Limb (tissue), 2 donors: ENCODE measurements around the gene PALB2.
"Not testable (repeated sequence)": the region's sequence is repeated elsewhere in the genome, so short reads cannot be mapped to it uniquely, and the experiment has no call there.

ENCODE experiments used
- DNase-seq, 2 donors: peaks; one replicate each; pipeline ENCODE4 v3.0.0-alpha.2; 2016; ENCODE audit errors: extremely low spot score in 2 of 2

Gene PALB2

DNA sequence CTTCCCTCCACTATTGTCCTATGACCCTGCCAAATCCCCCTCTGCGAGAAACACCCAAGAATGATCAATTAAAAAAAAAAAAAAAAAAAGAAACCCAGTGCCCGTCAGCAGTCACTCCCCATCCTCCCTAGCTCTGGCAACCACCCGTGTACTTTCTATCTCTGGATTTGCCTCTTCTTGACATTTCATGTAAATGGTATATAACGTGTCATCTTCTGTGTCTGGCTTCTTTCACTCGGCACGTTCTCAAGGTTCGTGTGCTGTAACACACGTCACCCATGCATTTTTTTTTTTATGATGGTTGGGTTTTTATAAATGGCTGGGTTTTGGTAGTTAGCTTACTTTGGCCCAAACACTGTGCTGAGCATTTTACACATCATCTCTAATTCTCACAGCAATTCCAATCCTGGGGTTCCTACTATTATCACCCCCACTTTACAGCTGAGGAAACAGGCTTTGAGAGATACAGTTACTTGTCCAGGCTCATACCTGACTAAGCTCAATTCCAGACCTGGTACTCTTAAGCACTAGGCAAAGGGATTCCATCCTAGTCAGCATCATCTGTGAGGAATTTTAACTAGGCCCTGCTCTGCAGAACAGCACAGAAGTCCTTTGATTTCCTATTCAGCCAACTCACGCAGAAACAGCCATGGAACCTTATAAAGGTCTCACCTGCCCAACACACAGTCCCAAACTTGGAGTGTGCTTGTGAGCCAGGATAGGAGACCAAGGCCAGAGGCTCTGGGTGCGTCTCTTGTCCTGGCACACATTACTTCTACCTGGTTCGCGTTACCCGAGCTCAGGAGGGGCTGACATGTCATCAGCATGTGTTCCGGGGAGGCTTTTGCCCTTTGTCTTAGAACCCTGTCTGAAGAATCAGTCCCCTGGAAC lies 56.7 kb downstream of the PALB2 start:
- DNase-seq = no peak

DNA sequence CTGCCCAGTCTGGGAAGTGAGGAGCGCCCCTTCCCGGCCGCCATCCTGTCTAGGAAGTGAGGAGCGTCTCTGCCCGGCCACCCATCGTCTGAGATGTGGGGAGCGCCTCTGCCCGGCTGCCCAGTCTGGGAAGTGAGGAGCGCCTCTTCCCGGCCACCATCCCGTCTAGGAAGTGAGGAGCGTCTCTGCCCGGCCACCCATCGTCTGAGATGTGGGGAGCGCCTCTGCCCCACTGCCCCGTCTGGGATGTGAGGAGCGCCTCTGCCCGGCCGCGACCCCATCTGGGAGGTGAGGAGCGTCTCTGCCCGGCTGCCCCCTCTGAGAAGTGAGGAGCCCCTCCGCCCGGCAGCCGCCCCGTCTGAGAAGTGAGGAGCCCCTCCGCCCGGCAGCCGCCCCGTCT lies 57.8 kb downstream of the PALB2 start:
- not testable (repeated sequence) for DNase-seq

DNA sequence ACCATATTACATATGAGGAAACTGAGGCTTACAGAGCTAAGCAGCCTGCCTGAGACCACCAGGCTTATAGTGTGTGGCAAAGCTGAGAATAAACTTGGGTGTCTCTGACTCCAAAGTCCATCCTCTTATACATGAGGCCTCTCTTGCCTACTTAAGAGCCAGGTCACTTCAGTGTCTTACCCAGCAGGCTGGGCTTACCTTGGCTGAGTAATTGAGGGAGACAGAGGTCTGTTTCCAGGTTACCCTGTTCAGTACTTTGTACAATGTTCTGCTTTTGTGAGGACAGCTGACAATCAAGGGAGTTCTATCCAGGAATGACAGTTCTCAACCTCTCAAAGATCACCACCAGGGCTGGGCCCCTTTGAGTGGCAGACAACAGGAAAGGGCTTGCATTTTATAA lies 59.3 kb downstream of the PALB2 start:
- no peak for DNase-seq

DNA sequence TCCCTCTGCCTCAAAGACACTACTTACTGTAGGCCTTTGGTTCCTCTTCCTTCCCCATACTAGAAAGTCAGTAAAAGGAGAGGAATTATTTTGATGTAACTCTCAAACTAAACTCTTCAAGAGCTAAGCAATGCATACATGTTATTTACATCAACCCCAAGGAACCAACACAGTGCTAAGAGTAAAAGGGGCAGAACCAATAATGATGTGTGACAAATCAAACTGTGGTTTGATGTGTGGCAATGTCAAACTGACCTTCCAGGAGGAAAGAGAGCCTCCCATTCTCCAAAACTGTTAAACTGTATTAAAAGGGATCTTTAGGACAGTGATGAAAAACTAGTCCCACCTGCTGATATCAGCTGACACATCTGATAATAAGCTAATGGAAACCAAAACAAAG lies 60.7 kb downstream of the PALB2 start:
- no peak for DNase-seq

DNA sequence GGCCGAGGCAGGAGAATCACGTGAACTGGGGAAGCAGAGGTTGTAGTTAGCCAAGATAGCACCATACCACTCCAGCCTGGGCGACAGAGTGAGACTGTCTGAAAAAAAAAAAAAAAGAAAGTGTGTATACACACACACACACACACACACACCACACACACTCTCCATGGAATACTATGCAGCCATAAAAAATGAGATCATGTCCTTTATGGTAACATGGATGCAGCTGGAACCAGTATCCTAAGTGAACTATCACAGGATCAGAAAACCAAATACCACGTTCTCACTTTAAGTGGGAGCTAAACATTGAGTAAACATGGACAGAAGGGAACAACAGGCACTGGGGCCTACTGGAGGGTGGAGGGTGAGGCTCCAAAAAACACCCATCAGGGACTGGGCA lies 61.7 kb downstream of the PALB2 start:
- DNase-seq = no peak

DNA sequence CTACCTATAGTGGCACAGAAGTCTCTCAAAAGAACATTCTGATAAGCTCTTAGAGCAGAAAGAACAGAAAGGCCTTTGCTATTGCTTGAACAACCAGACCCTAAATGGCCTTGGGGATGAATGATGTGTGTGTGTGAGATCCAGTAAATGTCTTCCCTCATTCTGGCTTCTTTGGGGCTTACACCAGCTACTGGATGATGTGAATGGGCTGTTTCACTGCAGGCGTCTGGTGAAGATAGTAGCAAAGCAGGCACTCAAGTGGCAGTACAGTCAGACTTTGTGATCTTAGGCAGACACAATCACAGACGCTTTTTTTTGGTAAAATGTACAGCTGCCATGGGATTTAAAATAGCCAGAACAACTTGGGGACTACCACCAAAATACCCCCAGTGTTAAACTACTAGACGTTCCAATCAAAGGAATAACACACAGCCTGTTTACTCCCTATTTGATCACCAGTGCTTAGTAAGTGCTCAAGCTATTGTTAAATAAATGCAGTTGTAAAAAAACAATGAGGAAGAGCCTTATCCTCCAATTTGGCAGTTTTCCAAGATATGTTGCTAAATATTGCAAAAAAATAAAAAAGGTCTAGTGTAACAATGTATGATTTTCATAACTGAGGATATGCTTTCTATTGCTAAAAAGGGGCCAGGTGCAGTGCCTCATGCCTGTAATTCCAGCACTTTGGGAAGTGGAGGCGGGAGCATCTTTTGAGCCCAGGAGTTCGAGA lies 62.8 kb downstream of the PALB2 start:
- no peak for DNase-seq

DNA sequence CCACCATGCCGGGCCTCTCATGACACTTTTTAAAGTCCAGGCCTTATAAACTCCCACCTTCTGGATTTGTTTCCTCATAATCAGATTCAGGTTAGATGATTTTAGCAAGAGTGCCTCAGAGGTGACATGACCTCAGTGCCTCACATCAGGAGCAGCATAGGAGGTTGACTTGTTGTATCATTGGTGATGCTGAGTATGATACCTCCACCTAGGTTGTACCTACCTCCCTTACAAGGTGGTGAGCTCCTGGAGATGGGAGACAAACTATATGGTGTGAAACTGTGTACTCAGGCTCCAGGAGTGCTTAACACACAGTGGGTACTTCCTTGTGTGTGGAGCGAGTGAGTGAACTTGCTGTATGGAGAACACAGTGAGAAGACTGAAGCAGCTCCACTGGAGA lies 63.6 kb downstream of the PALB2 start:
- DNase-seq = no peak

DNA sequence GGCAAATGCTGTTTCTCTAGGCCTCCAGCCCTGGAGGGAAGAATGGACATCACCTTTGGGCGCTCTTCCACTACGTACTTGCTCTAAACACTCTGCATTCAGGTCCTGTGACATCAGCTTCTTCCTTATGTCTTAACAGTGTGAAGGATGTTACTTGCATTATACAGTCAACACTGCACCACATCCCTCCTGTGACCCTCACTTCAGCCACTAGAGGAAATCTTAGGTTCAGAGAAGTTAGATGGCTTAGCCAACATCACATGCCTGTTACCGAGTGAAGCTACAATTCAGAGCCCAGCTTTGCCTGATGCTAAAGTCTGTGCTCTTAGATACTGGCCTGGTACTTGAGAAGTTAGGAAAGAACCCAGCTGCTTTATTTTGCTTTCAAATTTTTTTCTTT lies 65.3 kb downstream of the PALB2 start:
- DNase-seq = no peak

DNA sequence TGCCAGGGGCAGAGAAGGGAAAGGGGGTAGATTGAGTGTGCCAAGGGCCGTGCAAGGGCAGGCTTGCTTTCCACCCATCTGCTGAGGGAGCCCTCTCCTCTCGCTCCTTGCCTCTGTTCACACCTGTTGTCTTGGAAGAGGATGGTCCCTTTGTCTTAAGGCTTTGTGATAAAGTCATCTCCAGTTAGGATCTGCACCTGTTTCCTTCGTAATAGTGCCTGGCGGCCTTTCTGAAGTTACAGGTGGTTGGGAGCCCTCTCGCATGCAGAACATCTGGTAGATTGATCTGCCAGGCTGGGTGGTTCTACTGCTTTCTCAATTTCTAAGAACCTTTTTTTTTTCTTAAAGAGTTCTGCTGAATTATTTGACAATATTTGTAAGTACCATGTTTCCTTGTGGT lies 67.3 kb downstream of the PALB2 start:
- no peak for DNase-seq

DNA sequence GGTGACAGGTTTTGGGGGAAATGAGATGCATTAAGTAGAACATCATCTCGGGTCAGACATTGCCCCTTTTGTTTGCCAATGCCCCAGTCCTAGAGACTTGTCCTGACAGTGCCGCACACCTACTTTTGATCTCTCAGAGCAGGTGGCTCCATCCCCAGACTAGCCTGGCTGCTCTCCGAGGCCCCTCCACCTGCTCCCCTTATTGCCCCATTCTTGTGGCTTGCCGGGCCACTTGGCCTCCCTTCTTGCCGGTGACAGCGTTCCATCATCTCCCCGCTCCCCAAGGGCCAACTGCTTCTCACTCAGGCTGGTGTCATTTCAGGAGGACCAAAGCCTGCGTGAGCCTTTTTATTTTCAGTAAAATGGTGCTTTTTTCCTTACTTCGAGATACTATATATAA lies 68.7 kb downstream of the PALB2 start:
- no peak for DNase-seq

DNA sequence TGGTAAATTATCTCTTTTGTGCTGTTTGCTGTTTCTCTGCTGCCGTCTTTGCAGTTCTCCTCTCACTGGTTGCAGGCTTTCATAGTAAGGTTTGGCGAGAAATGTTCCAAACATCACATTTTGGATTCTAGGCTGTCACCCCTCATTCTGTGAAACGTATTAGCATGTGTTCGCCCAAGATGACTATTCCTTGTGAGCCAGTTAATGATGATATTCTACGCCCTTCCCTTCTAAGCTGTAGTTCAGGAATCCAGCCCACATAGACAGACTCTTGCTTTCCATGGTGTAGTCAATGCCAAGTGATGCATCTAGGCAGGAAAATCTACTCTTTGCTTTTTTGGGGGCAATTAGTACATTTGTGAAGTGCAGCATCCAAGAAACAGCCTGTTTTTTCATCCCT lies 69.2 kb downstream of the PALB2 start:
- DNase-seq = no peak

DNA sequence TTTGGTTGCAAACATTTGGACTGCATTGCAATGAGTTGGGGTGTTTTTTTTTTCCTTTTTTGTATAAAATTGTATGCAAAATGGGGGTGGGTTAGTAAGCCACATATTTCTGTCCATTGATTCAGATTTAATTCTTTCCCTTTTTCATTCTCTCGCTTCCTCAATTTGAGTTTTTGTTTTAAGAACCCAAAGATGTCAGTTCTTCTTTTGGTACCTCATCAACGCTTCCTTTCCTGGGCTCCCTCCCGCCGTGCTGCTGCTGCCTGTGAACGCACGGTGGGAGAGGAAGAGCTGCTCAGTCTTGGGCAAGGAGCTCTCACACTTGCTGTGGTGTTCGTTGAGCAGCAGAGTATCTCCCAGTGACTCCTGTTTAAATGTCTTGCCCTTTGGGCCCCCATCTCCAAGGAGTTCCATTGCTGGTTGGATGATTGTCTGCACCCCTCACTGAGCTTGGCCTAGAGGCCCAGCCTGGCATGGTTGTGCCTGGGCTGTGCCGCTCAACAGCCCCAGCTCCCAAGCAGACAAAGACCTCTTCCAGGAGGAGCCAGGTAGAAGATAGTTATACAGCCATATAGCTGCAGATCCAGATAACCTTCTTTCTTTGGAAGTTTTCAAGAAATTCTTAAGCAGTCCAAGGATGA lies 70.0 kb downstream of the PALB2 start:
- no peak for DNase-seq

DNA sequence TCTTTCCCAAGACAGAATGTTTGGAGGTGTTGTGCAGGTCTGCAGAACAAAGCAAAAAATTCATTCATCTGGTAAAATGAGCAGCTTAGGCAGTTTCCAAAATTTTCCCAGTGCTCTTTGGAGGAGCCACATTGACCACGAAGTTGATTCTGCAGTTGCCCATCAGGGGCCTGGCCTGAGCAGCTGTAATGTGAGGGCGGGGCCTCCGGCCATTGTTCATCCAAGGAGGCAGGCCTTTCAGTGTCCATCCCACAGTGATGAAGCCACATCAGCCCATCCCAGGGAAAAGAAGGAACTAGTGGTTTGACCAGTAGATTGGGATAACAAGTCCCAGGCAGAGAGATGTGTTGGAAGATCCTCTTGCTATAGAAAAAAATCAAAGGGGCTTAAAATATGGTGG lies 73.5 kb downstream of the PALB2 start:
- no peak for DNase-seq

DNA sequence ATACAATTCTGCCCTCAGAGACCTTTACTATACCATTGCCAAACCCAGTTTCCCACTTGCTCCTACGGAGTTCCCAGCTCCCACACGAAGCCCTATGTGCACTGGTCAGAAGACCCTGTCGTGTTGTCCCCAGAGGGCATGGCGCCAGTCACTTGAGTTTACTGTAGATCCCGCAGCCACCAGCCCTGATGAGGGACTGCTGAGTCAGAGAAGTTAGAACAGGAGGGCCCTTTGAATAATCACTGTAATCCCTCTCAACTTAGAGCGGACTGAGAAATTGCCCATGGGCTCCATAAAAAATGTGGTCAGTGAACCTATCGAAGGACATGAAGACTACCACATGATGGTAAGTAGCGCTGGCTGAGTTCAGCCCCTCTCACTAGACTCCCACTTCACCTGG lies 74.4 kb downstream of the PALB2 start:
- DNase-seq = no peak

DNA sequence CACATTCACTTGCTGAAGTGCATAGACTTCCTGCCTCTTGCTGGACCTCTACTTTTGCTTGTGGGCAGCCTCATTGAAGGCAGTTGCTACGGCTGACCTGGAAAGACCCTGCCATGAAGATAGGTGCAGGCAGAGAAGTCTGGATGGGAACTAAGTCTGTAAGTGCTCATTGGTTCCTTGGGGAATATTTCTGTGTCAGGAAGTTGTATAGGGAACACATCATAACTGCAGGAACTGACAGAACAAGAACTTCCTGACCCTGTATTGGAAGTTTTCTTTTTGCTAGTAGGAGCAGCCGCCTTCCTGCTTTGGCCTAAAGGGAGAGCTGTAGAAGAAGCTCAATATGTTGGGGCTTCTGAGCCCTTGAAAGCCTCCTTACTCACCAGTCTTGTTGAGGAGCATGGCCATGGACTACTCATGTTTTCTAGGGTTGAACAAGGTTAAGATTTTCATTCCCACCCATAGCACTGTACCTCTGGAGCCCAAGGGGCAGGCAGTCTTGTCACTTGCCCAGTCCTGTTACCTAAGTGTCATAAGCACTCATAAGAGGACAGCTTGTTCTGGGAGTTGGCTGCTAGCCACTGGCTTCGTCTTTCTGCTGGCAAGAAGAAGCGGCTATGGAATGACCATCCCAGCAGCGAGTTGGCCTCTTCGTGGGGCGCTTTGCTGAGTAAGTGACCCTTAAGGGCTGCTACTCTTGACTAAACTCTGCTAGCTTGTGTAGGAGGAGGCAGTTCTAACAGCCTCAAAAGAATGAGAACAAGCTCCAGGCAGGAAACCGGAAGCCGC lies 76.3 kb downstream of the PALB2 start:
- DNase-seq = no peak

DNA sequence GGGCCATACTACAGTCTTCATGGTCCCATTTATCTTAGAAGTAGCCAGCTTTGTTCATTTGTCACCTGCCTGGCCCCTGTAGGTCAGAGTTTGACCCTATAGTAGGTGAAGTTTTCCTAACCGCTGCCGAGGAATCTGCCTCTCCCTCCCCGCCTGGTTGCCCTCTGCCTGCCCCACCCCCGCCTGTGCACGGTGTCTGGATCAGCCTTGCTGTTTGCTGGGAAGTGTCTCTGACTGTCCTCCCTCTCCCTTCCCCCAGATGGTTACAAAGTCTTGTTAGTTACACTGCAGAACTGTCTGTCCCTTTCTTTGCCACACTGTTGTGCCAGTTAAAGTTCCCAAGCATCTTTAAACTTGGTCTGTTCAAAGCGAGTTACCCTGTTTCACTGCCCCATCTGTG lies 77.9 kb downstream of the PALB2 start:
- no peak for DNase-seq

DNA sequence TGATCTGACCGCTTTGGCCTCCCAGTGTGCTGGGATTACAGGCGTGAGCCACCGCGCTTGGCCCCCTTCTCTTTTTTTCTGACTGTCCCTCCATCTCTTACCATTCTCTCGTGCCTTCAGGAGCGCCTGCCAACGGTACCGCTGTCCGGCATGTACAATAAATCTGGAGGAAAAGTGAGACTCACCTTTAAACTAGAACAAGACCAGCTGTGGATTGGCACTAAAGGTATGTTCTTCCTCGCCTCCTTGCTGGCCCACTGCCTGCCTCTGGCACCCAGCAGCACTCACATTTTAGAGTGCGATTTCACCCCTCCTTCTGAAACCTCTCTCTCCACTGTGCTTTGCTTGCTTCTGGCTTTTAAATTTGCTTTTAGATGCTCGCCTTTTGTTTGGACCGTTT lies 78.6 kb downstream of the PALB2 start:
- no peak for DNase-seq

DNA sequence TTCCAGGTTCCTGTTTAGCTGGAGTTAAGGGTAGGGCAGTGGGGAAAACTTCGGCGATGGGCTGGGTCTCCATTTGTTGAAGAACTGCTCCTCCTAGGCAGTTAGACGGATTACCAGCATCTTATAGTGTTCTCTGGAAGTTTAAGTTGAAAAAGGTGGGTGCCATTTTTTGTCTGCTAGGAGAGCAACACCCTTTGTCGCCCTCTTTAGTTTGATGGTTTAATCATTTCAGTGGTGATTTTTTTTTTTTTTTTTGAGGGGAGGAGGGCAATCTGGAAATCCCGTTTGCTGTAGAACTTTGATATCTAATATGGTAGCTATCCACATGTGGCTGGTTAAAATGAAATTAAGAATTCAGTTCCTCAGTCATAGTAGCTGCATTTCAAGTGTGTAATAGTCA lies 79.5 kb downstream of the PALB2 start:
- DNase-seq = no peak

DNA sequence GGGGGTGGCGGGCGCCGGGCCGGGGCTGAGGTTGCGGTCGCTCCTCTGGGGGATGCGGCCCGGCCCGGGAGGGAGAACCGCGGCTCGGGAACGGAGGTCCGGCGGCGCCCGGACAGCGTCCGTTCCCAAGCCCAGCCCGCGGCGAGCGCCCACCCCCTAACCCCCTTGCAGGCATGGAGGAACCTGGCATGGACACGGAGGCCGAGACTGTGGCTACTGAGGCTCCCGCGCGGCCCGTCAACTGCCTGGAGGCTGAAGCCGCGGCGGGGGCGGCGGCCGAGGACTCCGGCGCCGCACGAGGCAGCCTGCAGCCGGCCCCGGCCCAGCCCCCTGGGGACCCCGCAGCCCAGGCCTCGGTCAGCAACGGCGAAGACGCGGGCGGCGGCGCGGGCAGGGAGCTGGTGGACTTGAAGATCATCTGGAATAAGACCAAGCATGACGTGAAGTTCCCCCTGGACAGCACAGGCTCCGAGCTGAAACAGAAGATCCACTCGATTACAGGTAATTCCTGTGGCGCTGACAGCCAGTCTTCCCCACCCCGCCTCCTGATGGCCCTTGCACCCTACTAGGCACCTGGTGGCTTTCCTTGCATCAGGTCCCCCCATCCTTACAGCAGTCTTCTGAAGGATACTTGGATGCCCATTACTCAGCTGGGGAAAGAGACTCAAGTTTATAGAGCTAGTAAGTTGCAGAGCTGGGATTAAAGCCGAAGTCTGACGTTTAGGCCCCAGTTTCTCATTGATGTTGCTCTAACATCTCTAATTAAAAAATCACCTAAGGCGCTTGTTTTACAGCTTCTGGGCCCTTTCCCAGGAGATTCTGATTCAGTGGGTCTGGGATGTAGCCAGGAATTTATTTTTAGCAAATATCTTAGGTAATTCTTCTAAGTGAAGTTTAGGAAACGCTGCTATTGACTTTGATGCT lies 83.1 kb downstream of the PALB2 start:
- DNase-seq = peak in 1 of 2 donors; percentile 5
